ENCODE data around the gene NDUFC1. TPM values are rescaled to one million over a fixed set of nuclear protein-coding genes. Genes with fewer than 3 reads are reported as not detected.
A peak's percentile ranks its signal among the peaks of the same experiment; 100 is the strongest.

Gene NDUFC1
- total RNA-seq, 1 experiment from 2014 or later: 56.5 TPM

DNA sequence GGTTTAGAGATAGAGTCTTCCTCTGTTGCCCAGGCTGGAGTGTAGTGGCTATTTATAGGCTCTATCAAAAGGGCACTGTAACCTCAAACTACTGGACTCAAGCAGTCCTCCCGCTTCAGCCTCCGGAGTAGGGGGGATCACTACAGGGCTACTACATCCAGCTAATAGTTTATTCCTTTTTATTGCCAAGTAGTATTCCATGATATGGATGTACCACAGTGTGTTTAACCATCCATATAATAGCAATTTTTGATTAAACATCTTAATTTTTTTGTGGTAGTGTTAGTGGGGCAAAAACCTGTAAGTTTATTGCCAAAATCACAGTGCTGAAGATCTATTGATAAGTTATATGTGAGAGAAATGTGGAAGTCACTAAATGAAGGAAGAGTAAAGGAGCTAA lies 2.6 kb upstream of the NDUFC1 start:
- DNase-seq (ENCODE audit: low read depth, low spot score) (no peak), ATAC-seq (no peak)
- Histone ChIP-seq H3K27ac (ENCODE audit: low read length) (no peak overlapping the region), H3K9me3 (ENCODE audit: control insufficient read depth, insufficient read depth, low read depth, low read length) (no peaks in the 10 kb centered on the region), H3K4me3 (ENCODE audit: low read depth in 2 of 2, low read length in 2 of 2) (no peak overlapping the region), H3K4me1 (ENCODE audit: control insufficient read depth, insufficient read depth, low read length) (peaks cover 3% of the 10 kb centered on the region; the same call in 1 of the 2 replicates), H3K36me3 (ENCODE audit: control insufficient read depth, insufficient read depth, low read length) (peaks cover 9% of the 10 kb centered on the region), H3K27me3 (ENCODE audit: control insufficient read depth, insufficient read depth, low read length) (no peaks in the 10 kb centered on the region)
- ChIA-PET POLR2A (interaction anchor here (0.7 kb wide), 1 partner anchor 25 kb away, joined by 3 read pairs; the partner anchor contains the start of gene MGARP), CTCF (no interaction called here)
- TF ChIP-seq, protein P1, sequence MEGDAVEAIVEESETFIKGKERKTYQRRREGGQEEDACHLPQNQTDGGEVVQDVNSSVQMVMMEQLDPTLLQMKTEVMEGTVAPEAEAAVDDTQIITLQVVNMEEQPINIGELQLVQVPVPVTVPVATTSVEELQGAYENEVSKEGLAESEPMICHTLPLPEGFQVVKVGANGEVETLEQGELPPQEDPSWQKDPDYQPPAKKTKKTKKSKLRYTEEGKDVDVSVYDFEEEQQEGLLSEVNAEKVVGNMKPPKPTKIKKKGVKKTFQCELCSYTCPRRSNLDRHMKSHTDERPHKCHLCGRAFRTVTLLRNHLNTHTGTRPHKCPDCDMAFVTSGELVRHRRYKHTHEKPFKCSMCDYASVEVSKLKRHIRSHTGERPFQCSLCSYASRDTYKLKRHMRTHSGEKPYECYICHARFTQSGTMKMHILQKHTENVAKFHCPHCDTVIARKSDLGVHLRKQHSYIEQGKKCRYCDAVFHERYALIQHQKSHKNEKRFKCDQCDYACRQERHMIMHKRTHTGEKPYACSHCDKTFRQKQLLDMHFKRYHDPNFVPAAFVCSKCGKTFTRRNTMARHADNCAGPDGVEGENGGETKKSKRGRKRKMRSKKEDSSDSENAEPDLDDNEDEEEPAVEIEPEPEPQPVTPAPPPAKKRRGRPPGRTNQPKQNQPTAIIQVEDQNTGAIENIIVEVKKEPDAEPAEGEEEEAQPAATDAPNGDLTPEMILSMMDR (IDR thresholded peaks at IDR 0.05): no peak
- TF ChIP-seq, protein P2, sequence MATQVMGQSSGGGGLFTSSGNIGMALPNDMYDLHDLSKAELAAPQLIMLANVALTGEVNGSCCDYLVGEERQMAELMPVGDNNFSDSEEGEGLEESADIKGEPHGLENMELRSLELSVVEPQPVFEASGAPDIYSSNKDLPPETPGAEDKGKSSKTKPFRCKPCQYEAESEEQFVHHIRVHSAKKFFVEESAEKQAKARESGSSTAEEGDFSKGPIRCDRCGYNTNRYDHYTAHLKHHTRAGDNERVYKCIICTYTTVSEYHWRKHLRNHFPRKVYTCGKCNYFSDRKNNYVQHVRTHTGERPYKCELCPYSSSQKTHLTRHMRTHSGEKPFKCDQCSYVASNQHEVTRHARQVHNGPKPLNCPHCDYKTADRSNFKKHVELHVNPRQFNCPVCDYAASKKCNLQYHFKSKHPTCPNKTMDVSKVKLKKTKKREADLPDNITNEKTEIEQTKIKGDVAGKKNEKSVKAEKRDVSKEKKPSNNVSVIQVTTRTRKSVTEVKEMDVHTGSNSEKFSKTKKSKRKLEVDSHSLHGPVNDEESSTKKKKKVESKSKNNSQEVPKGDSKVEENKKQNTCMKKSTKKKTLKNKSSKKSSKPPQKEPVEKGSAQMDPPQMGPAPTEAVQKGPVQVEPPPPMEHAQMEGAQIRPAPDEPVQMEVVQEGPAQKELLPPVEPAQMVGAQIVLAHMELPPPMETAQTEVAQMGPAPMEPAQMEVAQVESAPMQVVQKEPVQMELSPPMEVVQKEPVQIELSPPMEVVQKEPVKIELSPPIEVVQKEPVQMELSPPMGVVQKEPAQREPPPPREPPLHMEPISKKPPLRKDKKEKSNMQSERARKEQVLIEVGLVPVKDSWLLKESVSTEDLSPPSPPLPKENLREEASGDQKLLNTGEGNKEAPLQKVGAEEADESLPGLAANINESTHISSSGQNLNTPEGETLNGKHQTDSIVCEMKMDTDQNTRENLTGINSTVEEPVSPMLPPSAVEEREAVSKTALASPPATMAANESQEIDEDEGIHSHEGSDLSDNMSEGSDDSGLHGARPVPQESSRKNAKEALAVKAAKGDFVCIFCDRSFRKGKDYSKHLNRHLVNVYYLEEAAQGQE (IDR thresholded peaks at IDR 0.05; ENCODE audit: insufficient read depth in 1 of 2, low read depth in 2 of 2, low read length in 1 of 2): no peak
- no peak for TF ChIP-seq SIN3A (IDR thresholded peaks at IDR 0.05; ENCODE audit: borderline replicate concordance, insufficient read depth, low read depth, low read length)
- TF ChIP-seq POLR2AphosphoS5 (IDR thresholded peaks at IDR 0.05; ENCODE audit: low read depth, low read length): no peak
- TF ChIP-seq TCF7L2 (IDR thresholded peaks at IDR 0.05; ENCODE audit: low read depth, low read length): no peak
- BruUV-seq (replicated peaks): no TSS peak
- in situ Hi-C loops (cut with HindIII; ENCODE audit: low pct_unique_long_range_greater_than_20kb, low sequenced_read_pairs): no loop called here
- intact Hi-C loops (cut with micrococcal nuclease; ENCODE audit: unreplicated experiment): no loop called here

DNA sequence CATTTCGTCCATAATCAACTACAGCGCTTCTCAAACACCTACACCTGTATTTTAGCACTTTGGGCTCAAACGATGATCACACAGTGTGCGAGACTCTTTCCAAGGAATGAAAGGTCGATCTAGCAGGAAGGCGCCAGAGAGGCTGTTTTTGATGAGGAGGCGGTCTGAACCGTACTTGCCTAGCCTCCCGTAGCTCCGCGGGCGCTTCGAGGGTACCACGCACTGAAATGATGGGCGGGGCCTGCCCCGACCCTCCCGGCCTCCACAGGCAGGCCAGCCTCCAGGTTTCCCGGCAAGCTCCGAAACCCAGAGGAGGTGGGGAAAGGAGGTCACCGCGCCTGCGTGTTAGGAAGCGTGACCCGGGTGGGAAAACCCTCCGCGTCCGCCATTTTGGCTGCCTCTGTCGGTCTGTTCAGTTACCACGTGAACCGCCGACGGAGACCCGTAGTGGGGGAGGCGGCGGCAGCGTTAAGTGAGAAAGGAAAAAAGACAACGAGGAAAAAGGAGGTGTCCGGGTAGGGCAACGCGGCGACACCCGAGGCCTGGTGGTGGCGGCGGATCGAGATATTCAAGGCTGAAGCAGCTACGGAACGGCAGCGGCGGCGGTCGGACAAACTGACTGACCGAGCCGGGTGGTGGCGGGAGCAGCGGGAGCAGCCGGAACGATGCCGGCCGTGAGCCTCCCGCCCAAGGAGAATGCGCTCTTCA lies 1.0 kb downstream of the NDUFC1 start, which contains the start of gene NAA15:
Gene NAA15 (plus strand): TSS at position 393 of the 708 bp plus-strand sequence. CDS start 273 bp downstream, at position 666.
- in situ Hi-C loops (cut with HindIII; ENCODE audit: low pct_unique_long_range_greater_than_20kb, low sequenced_read_pairs): no loop called here
- Histone ChIP-seq H3K27me3 (ENCODE audit: control insufficient read depth, insufficient read depth, low read length) (no peaks in the 10 kb centered on the region), H3K9me3 (ENCODE audit: control insufficient read depth, insufficient read depth, low read depth, low read length) (no peaks in the 10 kb centered on the region), H3K36me3 (ENCODE audit: control insufficient read depth, insufficient read depth, low read length) (peaks cover 9% of the 10 kb centered on the region), H3K27ac (ENCODE audit: low read length) (peak within 1 kb of the TSS; percentile 91), H3K4me1 (ENCODE audit: control insufficient read depth, insufficient read depth, low read length) (peaks cover 7% of the 10 kb centered on the region; the same call in 1 of the 2 replicates), H3K4me3 (ENCODE audit: low read depth in 2 of 2, low read length in 2 of 2) (peak within 1 kb of the TSS; percentile 91 to 95)
- no TSS peak for BruUV-seq (replicated peaks)
- intact Hi-C loops (cut with micrococcal nuclease; ENCODE audit: unreplicated experiment): no loop called here
- POLR2A ChIA-PET: interaction anchor here (0.7 kb wide), 1 partner anchor 59 kb away, joined by 3 read pairs; no protein-coding TSS in a partner anchor
- ATAC-seq (peak; percentile 97), DNase-seq (ENCODE audit: low read depth, low spot score) (peak; percentile 79)
- CTCF ChIA-PET: no interaction called here
- TF ChIP-seq POLR2AphosphoS5 (IDR thresholded peaks at IDR 0.05; ENCODE audit: low read depth, low read length): peak; percentile 75
- TF ChIP-seq, protein P1 (IDR thresholded peaks at IDR 0.05): no peak

Measured in Panc1 (cell line).